ENCODE measurements around the gene NR4A1. TPM values are rescaled to one million over a fixed set of nuclear protein-coding genes. Genes with fewer than 3 reads are reported as not detected.

NR4A1 gene
- 16.1 TPM for polyA plus RNA-seq (2012; ENCODE audit: insufficient read depth, insufficient read length)

GRCh38 chr12:52050758-52051541, at the start of gene NR4A1:
Gene NR4A1 (plus strand): TSS chr12:52051442. CDS start chr12:52054329, 2,887 bp downstream.
- peak; percentile 88 for DNase-seq (ENCODE audit: low read depth, low spot score)
- peak within 1 kb of the TSS; percentile 73 for H3K4me3 ChIP-seq (ENCODE audit: low read length)

GRCh38 chr12:52003016-52003550, 48.2 kb upstream of the NR4A1 start:
- no peak overlapping the region for H3K4me3 ChIP-seq (ENCODE audit: low read length)
- no peak for DNase-seq (ENCODE audit: low read depth, low spot score)

GRCh38 chr12:52003591-52003990, 47.7 kb upstream of the NR4A1 start:
- DNase-seq (ENCODE audit: low read depth, low spot score), result peak; percentile 81
- no peak overlapping the region for H3K4me3 ChIP-seq (ENCODE audit: low read length)

GRCh38 chr12:52004042-52004648, 47.1 kb upstream of the NR4A1 start:
- no peak for DNase-seq (ENCODE audit: low read depth, low spot score)
- no peak overlapping the region for H3K4me3 ChIP-seq (ENCODE audit: low read length)

- DNase-seq (ENCODE audit: low read depth, low spot score), result no peak
- no peak overlapping the region for H3K4me3 ChIP-seq (ENCODE audit: low read length)
These were observed 45.9 kb upstream of the NR4A1 start for GRCh38 chr12:52005218-52005902.

- peak overlapping the region; percentile 37 for H3K4me3 ChIP-seq (ENCODE audit: low read length)
- DNase-seq (ENCODE audit: low read depth, low spot score), result no peak
These were observed 45.1 kb upstream of the NR4A1 start for GRCh38 chr12:52005903-52006703.

- DNase-seq (ENCODE audit: low read depth, low spot score), result peak; percentile 51
- peak within 1 kb of the TSS; percentile 59 for H3K4me3 ChIP-seq (ENCODE audit: low read length)
These were observed 44.5 kb upstream of the NR4A1 start, which contains the start of gene TAMALIN for GRCh38 chr12:52006726-52007157. Gene TAMALIN (plus strand): TSS chr12:52006946. CDS start chr12:52007020, 74 bp downstream.

- H3K4me3 ChIP-seq (ENCODE audit: low read length), result peak overlapping the region; percentile 59
- DNase-seq (ENCODE audit: low read depth, low spot score), result no peak
These were observed 43.9 kb upstream of the NR4A1 start for GRCh38 chr12:52007158-52007921.

- no peak overlapping the region for H3K4me3 ChIP-seq (ENCODE audit: low read length)
These were observed 43.2 kb upstream of the NR4A1 start for GRCh38 chr12:52007982-52008510.

GRCh38 chr12:52009081-52009751, 42.0 kb upstream of the NR4A1 start:
- no peak for DNase-seq (ENCODE audit: low read depth, low spot score)
- H3K4me3 ChIP-seq (ENCODE audit: low read length), result no peak overlapping the region

More at GRCh38 chr12:52007982-52008510, 43.2 kb upstream of the NR4A1 start:
- no peak for DNase-seq (ENCODE audit: low read depth, low spot score)

GRCh38 chr12:52010152-52010622, 41.1 kb upstream of the NR4A1 start:
- DNase-seq (ENCODE audit: low read depth, low spot score), result no peak
- no peak overlapping the region for H3K4me3 ChIP-seq (ENCODE audit: low read length)

GRCh38 chr12:52010692-52011601, 40.3 kb upstream of the NR4A1 start:
- no peak overlapping the region for H3K4me3 ChIP-seq (ENCODE audit: low read length)
- DNase-seq (ENCODE audit: low read depth, low spot score), result no peak

- no peak for DNase-seq (ENCODE audit: low read depth, low spot score)
- H3K4me3 ChIP-seq (ENCODE audit: low read length), result no peak overlapping the region
These were observed 39.5 kb upstream of the NR4A1 start for GRCh38 chr12:52011602-52012214.

GRCh38 chr12:52013626-52014310, 37.5 kb upstream of the NR4A1 start:
- H3K4me3 ChIP-seq (ENCODE audit: low read length), result no peak overlapping the region
- DNase-seq (ENCODE audit: low read depth, low spot score), result no peak

Data from Jurkat, Clone E6-1 (cell line).